H9 (cell line): ENCODE measurements around the gene DNAJC6. TPM values are rescaled to one million over a fixed set of nuclear protein-coding genes. Genes with fewer than 3 reads are reported as not detected.

Experiments
- DNase-seq: peaks from one replicate; pipeline ENCODE4 v3.0.0-alpha.2; 2017
- H2AFZ ChIP-seq: one replicate; pipeline ENCODE4 v1.6.1; 2013; ENCODE audit warnings: mild to moderate bottlenecking, low read length, control low read depth, moderate library complexity
- H2AK5ac ChIP-seq: 2 replicates; pipeline ENCODE4 v1.6.1; 2013; ENCODE audit warnings: low read length, control low read depth, mixed read lengths; ENCODE audit not compliant: insufficient read length
- H2BK120ac ChIP-seq: one replicate; pipeline ENCODE4 v1.6.1; 2013; ENCODE audit warnings: low read depth, mild to moderate bottlenecking, low read length, control low read depth, inconsistent platforms; ENCODE audit not compliant: poor library complexity, severe bottlenecking
- H2BK12ac ChIP-seq: 2 replicates; pipeline ENCODE4 v1.6.1; 2013; ENCODE audit warnings: low read length, control low read depth, mixed read lengths, low read depth; ENCODE audit not compliant: insufficient read length
- H2BK15ac ChIP-seq: 2 replicates; pipeline ENCODE4 v1.6.1; 2013; ENCODE audit warnings: low read depth, low read length, control low read depth
- H2BK20ac ChIP-seq: one replicate; pipeline ENCODE4 v1.6.1; 2013; ENCODE audit warnings: low read depth, mild to moderate bottlenecking, low read length, control low read depth, inconsistent platforms; ENCODE audit not compliant: poor library complexity, severe bottlenecking
- H2BK5ac ChIP-seq: 2 replicates; pipeline ENCODE4 v1.6.1; 2013; ENCODE audit warnings: low read length, control low read depth, mixed read lengths; ENCODE audit not compliant: insufficient read length
- H3K14ac ChIP-seq: 2 replicates; pipeline ENCODE4 v1.6.1; 2013; ENCODE audit warnings: low read length, control low read depth; ENCODE audit not compliant: insufficient read depth
- H3K18ac ChIP-seq: 2 replicates; pipeline ENCODE4 v1.6.1; 2013; ENCODE audit warnings: low read depth, mild to moderate bottlenecking, mixed read lengths, low read length, control low read depth; ENCODE audit not compliant: insufficient read length
- H3K23ac ChIP-seq: 2 replicates; pipeline ENCODE4 v1.6.1; 2013; ENCODE audit warnings: low read length, control low read depth, mixed read lengths, low read depth; ENCODE audit not compliant: insufficient read length
- H3K23me2 ChIP-seq: 2 replicates; pipeline ENCODE4 v1.6.1; 2013; ENCODE audit warnings: low read depth, mild to moderate bottlenecking, mixed read lengths, low read length, control low read depth; ENCODE audit not compliant: insufficient read length, poor library complexity, severe bottlenecking
- H3K27ac ChIP-seq: 2 replicates; pipeline ENCODE4 v1.5.1; 2013; ENCODE audit warnings: low read length, control low read depth, mixed read lengths, low read depth; ENCODE audit not compliant: insufficient read length
- H3K27me3 ChIP-seq: 2 replicates; pipeline ENCODE4 v1.6.1; 2013; ENCODE audit warnings: low read length, control low read depth, inconsistent platforms; ENCODE audit not compliant: insufficient read depth
- H3K4ac ChIP-seq: 2 replicates; pipeline ENCODE4 v1.6.1; 2013; ENCODE audit warnings: low read depth, mild to moderate bottlenecking, control low read depth, inconsistent platforms, low read length, moderate library complexity
- H3K4me1 ChIP-seq: 2 replicates; pipeline ENCODE4 v1.6.1; 2013; ENCODE audit warnings: low read length, control low read depth, inconsistent platforms; ENCODE audit not compliant: insufficient read depth
- H3K4me2 ChIP-seq: 2 replicates; pipeline ENCODE4 v1.6.1; 2013; ENCODE audit warnings: low read length, control low read depth, mixed read lengths; ENCODE audit not compliant: insufficient read length, insufficient read depth
- H3K56ac ChIP-seq: 2 replicates; pipeline ENCODE4 v1.6.1; 2013; ENCODE audit warnings: low read depth, mild to moderate bottlenecking, mixed read lengths, low read length, control low read depth; ENCODE audit not compliant: insufficient read length
- H3K79me1 ChIP-seq: 2 replicates; pipeline ENCODE4 v1.6.1; 2013; ENCODE audit warnings: low read depth, mild to moderate bottlenecking, moderate library complexity, low read length, control low read depth, inconsistent platforms; ENCODE audit not compliant: insufficient read depth, poor library complexity, severe bottlenecking
- H3K79me2 ChIP-seq: 2 replicates; pipeline ENCODE4 v1.6.1; 2013; ENCODE audit warnings: low read length, control low read depth, inconsistent platforms; ENCODE audit not compliant: insufficient read depth
- H3K9ac ChIP-seq: 2 replicates; pipeline ENCODE4 v1.6.1; 2013; ENCODE audit warnings: low read length, control low read depth, mixed read lengths; ENCODE audit not compliant: insufficient read length; ENCODE audit errors: extremely low read depth
- H3K9me3 ChIP-seq: one replicate; pipeline ENCODE4 v1.6.1; 2013; ENCODE audit warnings: low read depth, low read length, inconsistent platforms; ENCODE audit not compliant: control insufficient read depth
- H3T11ph ChIP-seq: one replicate; pipeline ENCODE4 v1.6.1; 2013; ENCODE audit warnings: mild to moderate bottlenecking, low read length, control low read depth, inconsistent platforms
- H4K20me1 ChIP-seq: one replicate; pipeline ENCODE4 v1.6.1; 2013; ENCODE audit not compliant: control insufficient read depth, insufficient read length, insufficient read depth
- H4K5ac ChIP-seq: 2 replicates; pipeline ENCODE4 v1.6.1; 2013; ENCODE audit warnings: low read depth, mild to moderate bottlenecking, mixed read lengths, low read length, control low read depth; ENCODE audit not compliant: insufficient read length
- H4K8ac ChIP-seq: replicated peaks from 2 replicates; pipeline ENCODE4 v1.6.1; 2013; ENCODE audit warnings: low read length, control low read depth, mixed read lengths, low read depth; ENCODE audit not compliant: insufficient read length
- H4K91ac ChIP-seq: 2 replicates; pipeline ENCODE4 v1.6.1; 2013; ENCODE audit warnings: low read depth, mild to moderate bottlenecking, moderate library complexity, mixed read lengths, low read length, control low read depth; ENCODE audit not compliant: insufficient read length
- H3K27ac Mint-ChIP-seq, 3 experiments: 2 replicates in 2 of 3; 3 replicates in 1 of 3; pipeline ENCODE4 v1.8.0; 2020 to 2021; ENCODE audit warnings: mixed read lengths in 3 of 3, mild to moderate bottlenecking in 1 of 3, moderate library complexity in 1 of 3
- H3K27me3 Mint-ChIP-seq: 2 replicates; pipeline ENCODE4 v1.8.0; 2021; ENCODE audit warnings: low read depth, mild to moderate bottlenecking, moderate library complexity, mixed read lengths
- H3K36me3 Mint-ChIP-seq, 3 experiments: 2 replicates in 2 of 3; 3 replicates in 1 of 3; pipeline ENCODE4 v1.8.0; 2020 to 2021; ENCODE audit warnings: low read depth in 3 of 3, mixed read lengths in 3 of 3; ENCODE audit not compliant: insufficient read depth in 1 of 3
- H3K4me1 Mint-ChIP-seq, 2 experiments: 2 replicates each; pipeline ENCODE4 v1.8.0; 2020; ENCODE audit warnings: mixed read lengths in 2 of 2
- H3K4me3 Mint-ChIP-seq, 2 experiments: 2 replicates in 1 of 2; 3 replicates in 1 of 2; pipeline ENCODE4 v1.8.0; 2020 to 2021; ENCODE audit warnings: mild to moderate bottlenecking in 2 of 2, mixed read lengths in 2 of 2, moderate library complexity in 1 of 2
- H3K9me3 Mint-ChIP-seq, 2 experiments: 2 replicates in 1 of 2; 3 replicates in 1 of 2; pipeline ENCODE4 v1.8.0; 2020; ENCODE audit warnings: mild to moderate bottlenecking in 2 of 2, mixed read lengths in 2 of 2, moderate library complexity in 1 of 2
- CTCF ChIP-seq: fragments of 200-600 bp; sonication (generic); conservative IDR thresholded peaks from 3 replicates; pipeline ENCODE4 v1.8.0; 2021; ENCODE audit warnings: antibody characterized with exemption, mild to moderate bottlenecking
- WGBS: extraction: QIAGEN DNeasy Blood & Tissue Kit; methylation state at CpG from one replicate; pipeline ENCODE4 v1.1.7; 2013; ENCODE audit warnings: missing lambda C conversion rate, low lambda C conversion rate, mixed read lengths; ENCODE audit not compliant: insufficient read length; ENCODE audit errors: extremely low coverage; 5-methylcytosine and 5-hydroxymethylcytosine counted together
- total RNA-seq: library from RNA; stranded (reverse); gene quantifications from 2 replicates; pipeline ENCODE4 v1.2.1, GENCODE V29; 2021

DNAJC6 gene
- total RNA-seq, 1 experiment from 2014 or later: 2.2 TPM

DNA sequence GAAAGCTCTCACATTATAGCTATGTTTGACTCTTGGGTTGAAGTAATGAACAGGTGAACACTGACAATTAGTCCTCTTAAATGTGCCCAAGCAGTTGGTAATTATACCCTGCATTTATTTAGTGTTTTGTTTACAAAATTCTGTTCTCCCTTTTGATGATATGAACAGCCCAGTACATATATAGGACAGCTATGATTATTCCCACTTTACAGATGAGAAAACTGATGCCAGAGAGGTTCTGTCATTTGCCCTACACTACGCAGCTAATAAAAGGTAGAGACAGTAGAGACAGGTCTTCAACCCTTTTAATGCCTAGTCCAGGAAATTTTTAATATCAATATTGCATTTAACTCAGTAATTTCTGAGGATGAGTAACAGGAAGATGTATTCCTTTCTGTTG, 46.1 kb upstream of the DNAJC6 start:
- no peak for DNase-seq
- no peak overlapping the region for H3K14ac ChIP-seq
- no peaks in the 10 kb centered on the region for H3K27me3 ChIP-seq
- no peaks in the 10 kb centered on the region for H3K79me1 ChIP-seq
- H4K20me1 ChIP-seq: no peaks in the 10 kb centered on the region
- no peak overlapping the region for H3T11ph ChIP-seq
- no peak overlapping the region for H2AK5ac ChIP-seq
- H3K79me2 ChIP-seq: no peaks in the 10 kb centered on the region
- H2BK15ac ChIP-seq: no peak overlapping the region
- H3K18ac ChIP-seq: no peak overlapping the region
- H3K23me2 ChIP-seq: peaks cover 11% of the 10 kb centered on the region
- H2BK12ac ChIP-seq: no peak overlapping the region
- H2BK5ac ChIP-seq: no peak overlapping the region
- H3K56ac ChIP-seq: no peak overlapping the region
- peaks cover 27 to 39% of the 10 kb centered on the region in 2 experiments for H3K4me1 Mint-ChIP-seq
- H3K4me1 ChIP-seq: peaks cover 3% of the 10 kb centered on the region; the same call in 1 of the 2 replicates
- H3K9me3 ChIP-seq: no peaks in the 10 kb centered on the region
- H4K8ac ChIP-seq: no peak overlapping the region
- H4K91ac ChIP-seq: no peak overlapping the region
- H2BK20ac ChIP-seq: no peak overlapping the region
- H3K27me3 Mint-ChIP-seq: peaks cover 35% of the 10 kb centered on the region
- H3K36me3 Mint-ChIP-seq: no peaks in the 10 kb centered on the region
- H3K27ac ChIP-seq: no peak overlapping the region
- no peak overlapping the region for H3K4ac ChIP-seq
- H3K4me3 Mint-ChIP-seq: no peak overlapping the region
- no peaks in the 10 kb centered on the region for H3K9me3 Mint-ChIP-seq
- H2AFZ ChIP-seq: no peak overlapping the region
- H3K4me2 ChIP-seq: no peak overlapping the region
- WGBS: no CpG with 5 or more reads among the region's 1 CpG
- H4K5ac ChIP-seq: no peak overlapping the region
- no peak overlapping the region for H3K23ac ChIP-seq
- no peak for TF ChIP-seq CTCF
- no peak overlapping the region for H2BK120ac ChIP-seq
- no peak overlapping the region for H3K27ac Mint-ChIP-seq
- H3K9ac ChIP-seq: no peak overlapping the region
